ENCODE data around the gene MLXIP. TPM values are rescaled to one million over a fixed set of nuclear protein-coding genes. Genes with fewer than 3 reads are reported as not detected.

The MLXIP gene
- total and polyA plus RNA-seq, 2 of the 4 experiments (the other 2 are of a cell fraction) = 2.7 to 10.8 TPM

DNA sequence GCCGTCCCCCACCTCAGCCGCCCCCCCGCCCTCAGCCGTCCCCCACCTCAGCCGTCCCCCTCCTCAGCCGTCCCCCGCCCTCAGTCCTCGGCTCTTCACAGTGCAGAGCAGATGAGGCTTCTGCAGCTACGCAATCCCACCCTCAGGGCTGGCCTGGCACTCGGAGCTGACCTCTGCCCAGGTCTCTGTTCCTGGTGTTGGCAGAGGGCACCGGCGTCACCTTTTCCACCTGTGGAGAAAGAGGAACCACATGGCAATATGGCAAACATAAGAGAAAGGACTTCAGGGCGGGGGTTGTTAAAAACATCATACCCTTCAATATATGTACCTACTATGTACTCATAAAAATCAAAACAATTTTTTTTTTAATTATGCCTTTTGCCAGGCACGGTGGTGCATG, 45.8 kb downstream of the MLXIP start:
- ChIA-PET CTCF (interaction anchor here (1.1 to 1.8 kb wide), 4 partner anchors 44 to 73 kb away, joined by 4 to 8 read pairs (median 7); no protein-coding TSS in a partner anchor), POLR2A (ENCODE audit: unreplicated experiment) (no interaction called here)
- Histone ChIP-seq H2AFZ (replicated peaks; ENCODE audit: low read length, poor library complexity) (no peak overlapping the region), H2BK15ac (ENCODE audit: low read depth, low read length) (no peak overlapping the region), H3K14ac (replicated peaks; ENCODE audit: low read depth, low read length) (no peak overlapping the region), H4K5ac (ENCODE audit: low read depth, low read length) (no peak overlapping the region), H3K18ac (ENCODE audit: low read depth, low read length) (no peak overlapping the region), H3K9me1 (ENCODE audit: insufficient read depth, low read length) (peaks cover 6% of the 10 kb centered on the region), H2AK9ac (replicated peaks; ENCODE audit: low read depth, low read length, poor library complexity) (no peak overlapping the region), H4K20me1 (ENCODE audit: insufficient read depth, low read length) (peaks cover 36% of the 10 kb centered on the region), H3K56ac (ENCODE audit: extremely low read depth, insufficient read depth, low read length) (no peak overlapping the region), H3K9me3 (ENCODE audit: control insufficient read depth, insufficient read depth, low read length) (no peaks in the 10 kb centered on the region), H3K9ac (ENCODE audit: low read depth, low read length) (no peak overlapping the region), H3K4me2 (ENCODE audit: low read depth, low read length) (no peak overlapping the region), H3K27me3 (ENCODE audit: control insufficient read depth, insufficient read depth, low read length) (no peaks in the 10 kb centered on the region), H3K36me3 (ENCODE audit: control insufficient read depth, insufficient read depth, low read length) (peaks cover 13% of the 10 kb centered on the region), H2AK5ac (ENCODE audit: low read depth, low read length) (no peak overlapping the region), H3K4me1 (ENCODE audit: control insufficient read depth, insufficient read depth, low read length) (peaks cover 7% of the 10 kb centered on the region; the same call in 1 of the 2 replicates), H2BK20ac (ENCODE audit: low read depth, low read length) (no peak overlapping the region), H4K8ac (ENCODE audit: low read depth in 2 of 2, low read length in 2 of 2) (no peak overlapping the region), H3K4ac (ENCODE audit: low read depth, low read length) (no peak overlapping the region), H3K79me1 (ENCODE audit: low read depth in 1 of 2, low read length in 2 of 2) (peaks cover 16 to 49% of the 10 kb centered on the region in 2 experiments), H2BK120ac (ENCODE audit: low read depth, low read length) (no peak overlapping the region), H3K23ac (ENCODE audit: low read depth, low read length) (no peak overlapping the region), H3K4me3 (ENCODE audit: insufficient read depth, low read depth, low read length) (no peak overlapping the region), H4K91ac (ENCODE audit: insufficient read depth, low read depth, low read length) (no peak overlapping the region), H3K27ac (ENCODE audit: insufficient read depth, low read length) (no peak overlapping the region), H2BK5ac (ENCODE audit: low read depth, low read length, poor library complexity, severe bottlenecking) (no peak overlapping the region)
- dilution Hi-C loops (cut with HindIII; ENCODE audit: low sequenced_read_pairs, unreplicated experiment) (no loop called here), in situ Hi-C loops (cut with MboI; ENCODE audit: low sequenced_read_pairs) (no loop called here), intact Hi-C loops (cut with micrococcal nuclease) (no loop called here)
- no CpG with 5 or more reads among the region's 14 CpGs for WGBS, 2 experiments (ENCODE audit: extremely low coverage in 2 of 2, insufficient read length in 1 of 2)
- no peak for ATAC-seq (ENCODE audit: low read depth)
- no TSS peak for BruUV-seq (replicated peaks)
- DNase-seq = no peak
- TF ChIP-seq CEBPB (IDR thresholded peaks at IDR 0.05; ENCODE audit: low read depth, low read length) (no peak), SMC3 (IDR thresholded peaks at IDR 0.05; ENCODE audit: low read depth, low read length) (no peak), MAZ (IDR thresholded peaks at IDR 0.05; ENCODE audit: borderline replicate concordance, low read depth, low read length) (no peak), FOS (IDR thresholded peaks at IDR 0.05; ENCODE audit: low read depth, low read length) (no peak), MXI1 (IDR thresholded peaks at IDR 0.05; ENCODE audit: borderline replicate concordance, low read depth, low read length) (no peak), RCOR1 (IDR thresholded peaks at IDR 0.05; ENCODE audit: insufficient replicate concordance, low read length) (no peak), CTCF (conservative IDR thresholded peaks at IDR 0.05; ENCODE audit: low read depth, low read length) (no peak), NFE2L2 (IDR thresholded peaks at IDR 0.05; ENCODE audit: low read depth, low read length) (no peak), USF2 (IDR thresholded peaks at IDR 0.05; ENCODE audit: low read depth, low read length) (no peak), CHD1 (IDR thresholded peaks at IDR 0.05; ENCODE audit: low read depth, low read length) (no peak), BHLHE40 (IDR thresholded peaks at IDR 0.05; ENCODE audit: low read depth, low read length) (no peak), RFX5 (IDR thresholded peaks at IDR 0.05; ENCODE audit: low read depth, low read length) (no peak), RAD21 (IDR thresholded peaks at IDR 0.05; ENCODE audit: low read length) (no peak), MAFK (IDR thresholded peaks at IDR 0.05; ENCODE audit: low read depth, low read length) (no peak), POLR2A (IDR thresholded peaks at IDR 0.05; ENCODE audit: low read depth, low read length) (no peak)
- TF ChIP-seq, protein P1, sequence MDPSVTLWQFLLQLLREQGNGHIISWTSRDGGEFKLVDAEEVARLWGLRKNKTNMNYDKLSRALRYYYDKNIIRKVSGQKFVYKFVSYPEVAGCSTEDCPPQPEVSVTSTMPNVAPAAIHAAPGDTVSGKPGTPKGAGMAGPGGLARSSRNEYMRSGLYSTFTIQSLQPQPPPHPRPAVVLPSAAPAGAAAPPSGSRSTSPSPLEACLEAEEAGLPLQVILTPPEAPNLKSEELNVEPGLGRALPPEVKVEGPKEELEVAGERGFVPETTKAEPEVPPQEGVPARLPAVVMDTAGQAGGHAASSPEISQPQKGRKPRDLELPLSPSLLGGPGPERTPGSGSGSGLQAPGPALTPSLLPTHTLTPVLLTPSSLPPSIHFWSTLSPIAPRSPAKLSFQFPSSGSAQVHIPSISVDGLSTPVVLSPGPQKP (IDR thresholded peaks at IDR 0.05; ENCODE audit: borderline replicate concordance, low read depth, low read length) = no peak

Measured in IMR-90 (cell line).